Stimulated activated naive CD8-positive, alpha-beta T cell treated with anti-CD3 and anti-CD28 coated beads, Interleukin-15, Interleukin-2, amounts not matched to agents 100 U/mL and 50 U/mL, for 24 hours (primary cell): ENCODE measurements around the gene WNT1.
A peak's percentile ranks its signal among the peaks of the same experiment; 100 is the strongest.

Experiments used
- ATAC-seq: fragments of 150-1000 bp; cut with Tn5 transposase; one replicate; pipeline ENCODE4 v1.10.0; 2021
- DNase-seq: peaks from one replicate; pipeline ENCODE4 v3.0.0; 2021

Gene WNT1

DNA sequence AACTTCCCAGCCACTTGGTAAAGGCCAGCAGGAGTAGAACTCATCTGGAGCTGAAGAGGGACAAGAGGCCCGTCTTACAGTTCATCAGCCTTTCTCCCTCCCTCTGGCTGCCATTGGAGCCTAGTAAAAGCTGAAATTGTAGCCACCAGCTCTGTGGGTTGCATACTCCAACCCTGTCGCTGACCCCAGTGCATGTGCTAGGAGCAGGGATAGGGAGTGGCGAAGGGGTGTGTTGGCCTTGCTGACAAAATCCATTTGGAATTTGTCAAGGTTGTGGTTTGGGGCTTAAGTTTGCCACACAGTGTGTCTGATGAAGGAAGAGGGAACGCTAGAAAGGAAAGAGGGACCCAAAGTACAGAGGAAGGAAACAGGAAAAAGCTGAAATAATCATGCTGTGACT lies 16.8 kb upstream of the WNT1 start:
- no peak for ATAC-seq

DNA sequence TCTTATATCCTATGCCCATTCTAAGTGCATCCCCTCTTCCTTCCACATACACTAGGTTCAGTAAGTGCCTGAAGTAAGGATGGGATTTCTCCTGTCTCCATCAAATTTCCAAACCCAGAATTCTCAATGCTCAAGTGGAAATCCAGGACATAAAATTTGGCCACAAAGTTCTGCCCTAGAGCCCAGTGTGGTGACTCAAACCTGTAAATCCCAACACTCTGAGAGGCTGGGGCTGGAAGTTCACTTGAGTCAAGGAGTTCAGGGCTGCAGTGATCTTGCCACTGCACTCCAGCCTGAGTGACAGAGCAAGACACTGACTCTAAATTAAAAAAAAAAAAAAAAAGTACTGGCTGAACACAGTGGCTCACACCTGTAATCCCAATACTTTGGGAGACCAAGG lies 16.3 kb upstream of the WNT1 start:
- ATAC-seq (no peak), DNase-seq (no peak)

More for the DNA sequence above, 16.8 kb upstream of the WNT1 start:
- DNase-seq = no peak

DNA sequence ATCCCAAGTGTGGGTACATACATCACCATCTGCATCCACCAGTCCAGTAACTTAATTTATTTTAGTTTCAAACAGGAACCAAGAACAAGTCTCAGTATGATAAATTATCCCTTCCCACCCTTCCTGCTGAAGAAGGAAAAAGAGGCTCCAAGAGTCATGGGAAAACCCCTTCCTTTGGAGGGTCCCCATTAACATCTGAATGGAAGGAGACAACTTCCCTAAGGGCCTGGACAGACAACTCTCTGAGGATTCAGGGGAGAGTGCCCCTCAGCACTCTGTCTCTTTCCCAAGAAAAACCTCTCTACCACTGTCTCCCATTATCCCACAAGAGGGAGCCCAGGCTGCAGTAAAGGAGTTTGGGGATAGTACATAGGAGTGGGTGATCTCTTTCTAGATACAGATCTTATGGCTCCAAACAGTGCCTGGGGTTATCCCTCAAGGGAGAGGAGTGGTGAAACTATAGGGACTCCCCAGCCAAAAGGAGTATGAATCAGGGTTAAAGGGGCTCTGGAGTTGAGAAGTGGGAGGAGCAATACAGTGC lies 12.8 kb upstream of the WNT1 start:
- DNase-seq (no peak), ATAC-seq (peak; percentile 56)

DNA sequence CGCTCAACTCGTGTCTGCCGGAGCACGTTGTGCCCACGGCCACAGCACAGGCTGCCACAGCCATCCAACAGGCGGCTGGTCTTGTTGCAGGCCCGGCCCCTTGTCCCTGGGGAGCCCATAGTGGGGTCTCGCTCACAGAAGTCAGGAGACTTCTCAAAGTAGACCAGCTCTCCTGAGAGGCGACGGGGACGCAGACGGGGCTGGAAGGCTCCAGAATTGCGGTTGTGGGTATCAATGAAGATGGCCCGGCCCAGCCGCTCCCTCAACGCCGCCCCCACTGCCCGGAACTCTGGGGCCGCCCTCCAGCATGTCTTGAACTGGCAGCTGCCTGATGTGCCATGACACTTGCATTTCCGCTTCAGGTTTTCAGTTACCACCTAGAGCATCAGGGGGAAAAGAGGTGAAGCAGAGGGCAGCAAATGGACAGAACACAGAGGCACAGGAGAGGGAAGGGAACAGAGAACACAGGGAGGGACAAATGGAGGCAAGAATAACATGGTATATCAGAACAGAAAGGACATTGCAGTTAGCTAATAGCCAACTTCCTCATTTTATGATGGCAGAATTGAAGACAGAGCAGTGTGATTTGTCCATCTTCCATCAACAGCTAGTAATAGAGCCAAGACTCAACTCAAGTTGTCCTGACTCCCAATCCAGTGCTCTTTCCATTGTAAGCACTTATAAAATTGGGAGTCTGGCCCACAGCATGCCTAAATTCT lies 11.8 kb upstream of the WNT1 start:
- no peak for DNase-seq
- no peak for ATAC-seq

DNA sequence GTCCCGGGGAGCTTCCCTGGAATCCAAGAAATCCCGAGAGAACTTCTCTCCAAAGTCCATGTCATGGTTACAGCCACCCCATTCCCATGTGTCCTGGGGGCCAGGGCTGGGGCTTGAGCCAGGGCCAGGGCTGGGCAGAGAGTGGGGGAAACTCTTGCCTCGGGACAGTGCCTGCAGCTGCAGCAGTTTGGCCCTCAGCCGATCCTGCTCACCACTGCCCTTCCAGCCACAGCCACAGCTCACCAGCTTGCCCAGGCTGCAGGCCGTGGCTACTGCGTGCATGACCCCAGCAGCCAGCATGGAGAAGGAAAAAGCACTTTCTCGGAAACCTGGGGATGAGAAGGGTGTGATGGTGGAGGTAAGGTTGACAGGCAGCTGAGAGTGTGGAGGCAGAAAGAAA lies 10.1 kb upstream of the WNT1 start:
- ATAC-seq (no peak), DNase-seq (no peak)

DNA sequence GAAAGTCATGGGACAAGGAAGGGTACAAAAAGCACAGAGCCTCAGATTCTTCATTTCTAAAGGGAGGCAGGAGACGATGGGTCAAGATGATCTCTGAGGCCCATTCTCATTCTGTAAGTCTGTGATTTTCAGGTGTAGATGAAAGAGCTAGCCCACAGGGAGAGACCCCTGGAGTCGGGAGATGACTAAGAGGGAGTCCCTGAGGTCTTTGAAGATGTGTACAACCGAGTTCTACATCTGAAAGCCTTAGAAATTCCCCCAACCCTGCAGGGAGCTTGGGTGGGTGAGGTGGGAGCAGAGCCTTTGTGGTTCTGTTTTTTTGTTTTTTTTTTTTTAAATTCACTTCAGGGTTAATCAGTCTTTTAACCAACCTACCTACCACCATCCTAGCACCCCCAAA lies 9.7 kb upstream of the WNT1 start:
- ATAC-seq (no peak), DNase-seq (no peak)

DNA sequence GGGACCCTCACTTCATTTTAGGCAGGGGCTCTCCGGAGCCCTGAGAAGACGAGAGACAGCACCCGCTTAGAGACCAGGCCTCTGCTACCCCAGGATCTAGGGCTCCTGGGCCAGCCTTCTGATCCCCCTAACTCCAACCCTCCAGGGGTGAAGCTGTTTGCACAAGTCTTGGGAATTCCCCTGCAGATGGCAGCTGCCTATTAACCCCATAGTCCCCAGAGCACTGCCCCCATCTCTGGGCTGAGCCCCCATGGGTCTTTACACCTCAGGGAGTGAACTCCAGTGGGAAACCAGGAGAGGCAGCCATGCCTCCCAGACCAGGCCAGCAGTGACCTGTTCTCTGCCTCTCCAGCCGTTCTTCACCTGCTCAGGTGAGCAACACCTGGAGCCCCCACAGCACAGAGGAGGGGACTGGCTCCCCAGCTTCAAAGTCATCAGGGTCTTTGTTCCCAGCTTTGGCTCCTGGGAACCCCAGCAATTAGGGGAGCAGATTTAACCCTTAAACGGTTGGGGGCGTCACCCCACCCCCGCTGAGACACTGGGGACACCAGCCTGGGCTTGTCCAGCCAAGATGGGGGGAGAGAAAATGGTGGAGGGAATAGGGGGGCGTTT lies 8.9 kb upstream of the WNT1 start:
- DNase-seq (no peak), ATAC-seq (no peak)

DNA sequence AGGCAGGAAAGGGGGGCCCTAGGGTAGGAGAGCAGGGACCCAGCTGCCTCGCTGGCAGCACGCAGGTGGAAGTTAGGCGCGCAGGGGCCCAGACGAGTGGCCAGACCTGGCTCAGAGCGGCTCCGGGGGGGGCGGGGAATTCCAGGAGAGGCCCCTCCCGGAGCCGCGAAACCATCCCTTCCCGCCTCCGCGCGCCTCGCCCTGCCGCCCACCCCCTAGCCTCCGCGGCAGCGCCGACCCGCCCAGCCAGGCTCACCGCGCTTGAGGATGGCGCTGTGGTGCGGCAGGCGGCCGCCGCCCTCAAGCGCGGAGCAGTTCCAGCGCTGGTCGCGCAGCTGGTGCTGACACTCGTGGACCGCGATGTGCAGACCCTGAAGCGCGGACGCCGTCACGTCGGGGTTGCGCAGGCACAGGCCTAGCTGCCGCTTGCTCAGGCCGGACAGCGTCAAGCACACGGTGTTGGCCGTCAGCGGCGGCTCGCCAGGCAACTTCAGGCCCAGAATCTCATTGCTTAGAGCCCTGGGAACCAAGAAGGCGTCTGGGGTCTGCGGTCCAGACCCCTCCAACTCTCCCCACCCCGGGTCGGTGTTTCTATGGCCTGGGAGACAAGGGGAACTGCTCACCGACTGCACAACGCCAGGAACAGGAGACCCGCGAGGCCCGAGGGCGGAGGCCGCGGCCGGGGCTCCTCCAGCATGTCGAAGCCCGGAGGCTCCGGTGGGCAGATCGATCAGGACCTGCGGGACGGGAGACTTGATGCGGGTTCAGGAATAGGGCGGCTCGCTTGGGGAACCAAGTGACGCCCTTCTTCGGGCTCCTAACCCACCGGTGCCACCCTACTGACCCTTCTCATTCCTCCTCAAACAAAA lies 8.1 kb upstream of the WNT1 start:
- DNase-seq (peak; percentile 42), ATAC-seq (no peak)

DNA sequence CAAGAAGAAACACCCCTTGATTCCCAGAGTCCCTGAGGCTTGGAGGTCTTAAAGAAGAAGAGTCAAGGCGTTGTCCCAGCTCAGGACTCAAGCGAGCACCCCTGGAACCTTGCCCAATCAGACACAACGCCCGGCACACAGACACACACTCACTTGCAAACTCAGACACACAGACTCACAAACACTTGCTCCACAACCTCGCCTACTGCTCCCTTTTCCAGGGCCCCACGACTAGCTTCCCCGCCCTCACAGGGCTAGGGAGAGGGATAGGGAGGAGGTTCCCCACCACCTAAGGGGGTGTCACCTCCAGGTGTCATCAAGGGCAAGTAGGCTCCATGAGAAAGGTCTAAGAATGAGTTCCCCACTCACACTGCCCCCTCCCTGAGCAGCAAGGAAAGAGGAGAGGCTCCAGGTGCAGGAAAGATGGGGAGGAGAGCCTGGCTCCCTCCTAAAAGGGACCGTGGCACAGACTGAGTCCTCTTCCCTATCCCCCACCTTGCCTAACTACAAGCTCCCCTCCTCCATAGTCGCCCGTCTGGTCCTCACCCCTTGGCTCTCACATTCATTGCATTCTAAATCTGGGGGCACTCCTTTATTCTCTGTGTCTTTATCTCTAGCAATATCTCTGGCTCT lies 7.3 kb upstream of the WNT1 start:
- ATAC-seq = no peak
- no peak for DNase-seq

DNA sequence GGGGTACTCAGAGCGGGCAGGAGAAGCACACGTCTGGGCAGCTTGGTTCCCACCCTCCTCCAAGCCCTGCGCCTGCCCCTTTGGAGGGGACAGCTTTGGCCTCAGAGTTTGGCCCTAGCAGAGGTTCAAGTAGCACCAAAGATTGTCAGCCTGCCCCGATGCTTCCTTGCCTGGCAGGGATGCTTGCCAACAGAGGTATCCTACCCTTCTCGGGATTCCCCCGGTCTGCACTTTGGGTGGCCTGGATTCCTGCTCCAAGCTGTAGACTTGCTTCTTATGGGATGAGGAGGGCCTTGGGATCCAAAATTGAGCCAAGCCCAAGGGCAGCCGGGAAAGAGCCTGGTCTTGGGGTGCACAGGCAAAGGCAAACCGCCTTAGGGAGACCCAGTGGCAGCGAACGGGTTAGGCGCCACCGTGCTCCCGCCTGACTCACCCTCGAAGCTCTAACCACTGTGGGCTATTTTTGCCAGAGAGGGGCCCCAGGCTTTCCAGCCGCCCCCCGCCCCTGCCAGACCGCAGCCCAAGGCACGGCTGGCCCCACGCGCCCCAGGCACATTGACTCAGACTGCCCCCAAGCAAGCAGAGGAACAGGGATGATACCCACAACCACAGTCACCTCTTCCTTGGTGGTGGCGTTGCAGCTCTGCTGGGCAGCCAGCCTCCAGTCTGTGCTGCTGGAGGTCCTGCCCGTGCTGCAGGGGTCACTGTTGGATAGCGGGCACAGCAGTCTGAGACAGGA lies 5.7 kb upstream of the WNT1 start:
- DNase-seq (peak; percentile 76), ATAC-seq (peak; percentile 67)

DNA sequence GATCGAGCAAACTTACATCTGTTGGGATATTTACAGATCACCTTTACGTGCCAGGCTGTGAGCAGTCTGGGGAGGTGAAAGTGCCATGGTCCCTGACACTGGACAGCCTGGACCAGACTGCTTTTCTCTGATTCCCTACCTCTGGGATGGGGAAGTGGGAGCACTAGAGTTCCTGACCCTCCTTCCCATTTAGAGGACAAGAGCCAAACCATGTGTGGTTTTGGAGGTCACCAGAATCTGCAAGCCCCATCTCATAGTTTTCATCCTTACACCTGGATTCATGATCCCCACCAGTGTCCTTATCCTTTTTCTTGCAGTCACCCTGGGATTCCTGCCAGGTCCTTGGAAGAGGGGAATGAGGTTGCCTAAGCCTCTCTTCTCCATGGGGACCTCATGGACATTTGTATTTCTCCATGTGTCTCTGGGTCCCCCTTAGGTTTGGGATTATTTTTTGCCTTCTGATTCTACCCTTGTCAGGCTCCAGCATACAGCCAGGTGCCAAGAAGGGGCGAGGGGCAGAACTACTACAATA lies 5.1 kb upstream of the WNT1 start:
- DNase-seq (no peak), ATAC-seq (no peak)

DNA sequence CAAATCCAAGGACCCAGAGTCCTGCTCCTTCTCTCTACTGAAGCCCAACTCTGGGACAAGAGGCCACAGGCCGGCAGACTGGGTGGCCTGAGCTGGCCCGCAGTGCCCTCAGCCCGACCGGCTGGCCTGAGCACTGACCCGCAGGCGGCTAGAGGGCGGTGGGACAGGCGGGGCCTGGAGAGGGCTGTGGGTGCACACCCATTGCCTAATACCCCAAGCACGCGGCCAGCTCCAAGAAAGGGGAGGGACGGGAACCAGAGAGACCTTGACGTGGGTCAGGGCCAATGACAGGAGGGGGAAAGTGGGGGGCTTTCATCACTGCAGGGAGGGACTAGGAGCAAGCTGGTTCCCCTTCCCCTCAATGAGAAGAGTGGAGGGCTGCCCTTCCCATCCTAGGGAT lies 4.6 kb upstream of the WNT1 start:
- no peak for DNase-seq
- no peak for ATAC-seq

DNA sequence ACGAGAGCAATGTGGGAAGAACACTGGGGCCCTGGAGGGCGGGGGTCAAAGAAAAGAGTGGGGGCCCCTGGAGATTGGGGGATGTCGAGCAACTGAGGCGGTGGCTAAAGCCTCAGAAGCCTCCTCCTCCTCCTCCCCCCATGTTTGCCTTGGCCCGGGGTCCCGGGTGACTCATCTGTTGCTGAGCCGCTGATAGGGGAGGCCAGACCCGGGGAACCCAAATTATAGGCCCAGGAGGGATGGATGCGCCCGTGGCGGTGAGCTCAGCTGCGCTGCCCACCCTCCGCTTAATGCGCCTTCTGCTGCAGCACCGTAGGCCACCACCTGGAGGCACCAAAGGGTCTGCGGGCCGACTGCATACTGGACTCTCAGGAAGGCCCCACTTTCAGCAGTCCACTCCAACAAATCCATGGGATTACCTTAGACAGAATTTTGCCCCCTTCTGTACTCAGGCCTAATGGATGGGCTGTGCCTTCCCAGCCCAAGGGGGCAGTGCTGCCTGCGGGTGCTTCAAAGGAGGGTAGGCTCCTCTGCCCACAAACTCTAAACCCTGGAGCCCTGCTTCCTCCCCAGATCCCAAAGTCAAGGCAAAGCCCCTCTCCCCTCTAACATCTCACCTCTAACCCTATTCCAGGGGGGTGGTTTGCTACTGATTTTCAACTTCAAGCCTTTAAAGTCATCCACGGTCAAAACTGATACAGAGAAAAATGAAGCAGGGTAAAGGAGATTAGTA lies 4.0 kb upstream of the WNT1 start:
- ATAC-seq = no peak
- DNase-seq = peak; percentile 67

DNA sequence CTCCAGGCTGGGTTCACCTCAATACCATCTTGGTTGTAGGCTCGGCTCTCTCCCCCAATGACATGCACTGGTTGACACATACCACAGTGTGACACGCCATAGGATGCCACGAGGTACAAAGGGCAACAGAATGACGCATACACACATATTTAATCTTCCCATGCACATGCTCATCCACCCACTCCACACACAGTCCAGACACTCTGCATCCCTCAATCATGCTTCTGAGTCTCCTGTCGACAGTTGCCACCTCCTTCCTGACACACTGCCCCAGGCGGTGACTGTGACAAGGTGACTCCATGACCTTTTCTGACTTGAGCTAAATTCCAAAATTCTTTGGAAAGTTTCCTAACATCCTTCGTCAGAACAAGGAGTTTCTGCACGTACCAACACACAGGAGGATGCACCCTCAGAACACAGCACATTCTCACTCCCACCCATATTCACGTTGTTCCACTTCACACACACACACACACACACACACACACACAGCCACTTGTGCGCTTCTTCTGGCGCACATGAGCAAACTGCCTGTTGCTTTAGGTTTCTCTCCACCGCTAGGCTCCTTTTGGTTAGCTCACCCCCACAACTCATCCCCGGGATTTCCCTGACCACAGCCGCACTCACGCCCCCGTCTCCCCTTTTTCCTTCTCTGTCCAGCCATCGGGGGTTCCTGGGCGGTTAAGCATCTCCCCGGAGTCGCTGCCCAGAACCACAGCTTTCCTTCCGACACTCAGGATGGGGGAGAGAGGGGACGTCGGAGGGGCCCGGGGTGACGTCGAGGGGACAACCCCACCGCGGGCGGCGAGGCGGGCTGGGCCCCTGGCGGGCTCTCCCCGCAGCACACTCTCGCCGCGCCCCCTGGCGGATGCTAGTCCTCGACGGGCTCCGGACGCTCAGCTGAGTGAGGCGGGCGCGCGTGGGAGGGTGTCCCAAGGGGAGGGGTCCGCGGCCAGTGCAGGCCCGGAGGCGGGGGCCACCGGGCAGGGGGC lies 536 bp upstream of the WNT1 start:
- ATAC-seq = peak; percentile 68
- DNase-seq = peak; percentile 94

DNA sequence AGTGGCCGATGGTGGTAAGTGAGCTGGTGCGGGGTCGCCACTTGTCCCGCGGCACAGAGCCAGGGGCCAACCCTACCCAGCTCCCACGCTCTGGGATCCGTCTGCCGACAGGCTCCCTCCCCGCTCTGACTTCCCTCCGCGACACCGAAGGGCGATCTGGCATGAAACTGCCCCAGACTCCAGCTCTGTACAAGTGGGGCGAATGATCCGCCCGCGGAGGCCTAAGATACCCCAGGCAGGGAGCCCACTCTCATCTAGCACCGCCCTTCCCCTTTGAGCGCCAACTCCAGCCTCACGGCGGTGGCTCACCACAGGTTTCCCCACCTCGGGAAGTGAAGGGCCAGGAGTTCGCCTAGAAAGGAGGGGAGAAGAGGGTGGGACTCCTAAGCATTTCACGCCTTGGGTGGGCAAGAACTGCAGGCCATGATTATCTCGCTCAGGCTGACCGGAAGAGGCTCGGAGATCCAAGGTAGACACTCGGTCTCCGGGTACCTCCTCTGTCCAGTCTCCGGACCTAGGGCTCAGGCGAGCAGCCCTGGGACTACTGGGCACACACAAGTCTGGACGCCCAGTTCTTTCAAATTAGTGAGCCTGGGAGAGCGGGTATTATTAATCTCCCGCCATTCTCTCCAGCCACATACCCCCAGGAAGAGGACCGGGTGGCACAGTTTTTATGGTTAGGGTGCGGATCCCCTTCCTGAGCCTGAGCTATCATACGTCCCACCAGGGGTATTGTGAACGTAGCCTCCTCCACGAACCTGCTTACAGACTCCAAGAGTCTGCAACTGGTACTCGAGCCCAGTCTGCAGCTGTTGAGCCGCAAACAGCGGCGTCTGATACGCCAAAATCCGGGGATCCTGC lies 849 bp downstream of the WNT1 start:
- ATAC-seq (no peak), DNase-seq (no peak)

DNA sequence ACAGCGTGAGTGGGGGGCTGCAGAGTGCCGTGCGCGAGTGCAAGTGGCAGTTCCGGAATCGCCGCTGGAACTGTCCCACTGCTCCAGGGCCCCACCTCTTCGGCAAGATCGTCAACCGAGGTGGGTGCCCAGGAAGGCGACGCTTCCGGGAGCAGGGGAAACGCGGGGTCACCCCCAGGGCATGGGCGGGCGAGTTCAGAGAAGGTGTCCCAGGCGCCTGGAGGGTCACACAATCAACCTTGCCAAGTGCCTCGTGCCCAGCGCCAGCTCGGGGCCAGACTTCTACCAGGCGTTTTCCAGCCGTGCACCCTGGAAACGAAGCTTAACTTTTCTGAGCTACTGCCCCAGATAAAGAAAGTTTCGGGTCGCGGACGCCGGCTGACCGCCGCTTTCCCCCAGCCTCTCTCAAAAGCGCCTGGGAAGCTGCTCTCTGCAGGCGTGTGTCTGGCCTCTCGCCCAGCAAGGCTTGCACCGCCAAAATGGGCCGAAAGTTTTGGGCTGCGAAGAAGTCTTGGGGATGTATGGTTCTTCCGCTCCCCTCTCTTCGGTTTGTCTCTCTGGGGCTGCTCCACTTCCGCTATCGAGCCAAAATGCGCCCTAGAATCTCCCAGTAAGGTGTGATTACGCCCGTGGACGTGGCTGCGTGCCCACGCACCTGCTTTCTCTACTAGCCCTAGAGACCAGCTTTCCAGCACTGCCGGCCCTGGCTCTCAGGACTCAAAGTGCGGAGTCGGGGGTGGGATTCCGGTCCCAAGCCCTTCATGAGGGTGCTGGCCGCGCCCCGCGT lies 1.7 kb downstream of the WNT1 start:
- DNase-seq (peak; percentile 39), ATAC-seq (no peak)

DNA sequence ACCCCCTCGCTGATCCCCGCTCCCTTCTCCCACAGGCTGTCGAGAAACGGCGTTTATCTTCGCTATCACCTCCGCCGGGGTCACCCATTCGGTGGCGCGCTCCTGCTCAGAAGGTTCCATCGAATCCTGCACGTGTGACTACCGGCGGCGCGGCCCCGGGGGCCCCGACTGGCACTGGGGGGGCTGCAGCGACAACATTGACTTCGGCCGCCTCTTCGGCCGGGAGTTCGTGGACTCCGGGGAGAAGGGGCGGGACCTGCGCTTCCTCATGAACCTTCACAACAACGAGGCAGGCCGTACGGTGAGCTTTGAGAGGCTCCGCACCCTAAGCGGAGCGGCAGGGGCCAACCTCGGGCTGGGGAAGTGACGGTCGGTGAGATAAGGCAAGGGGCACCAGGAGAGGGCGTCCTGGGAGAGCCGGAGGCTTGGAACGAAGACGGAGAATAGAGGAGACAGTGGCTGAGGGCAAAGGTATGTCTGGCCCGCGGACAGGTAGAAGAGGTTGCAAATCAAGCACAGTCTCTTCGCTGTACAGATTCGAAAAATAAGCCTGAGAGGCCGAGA lies 2.3 kb downstream of the WNT1 start:
- ATAC-seq (no peak), DNase-seq (peak; percentile 36)
